Measurements from ENCODE around the gene MXRA5.
"Not testable (repeated sequence)": the region's sequence is repeated elsewhere in the genome, so short reads cannot be mapped to it uniquely, and the experiment has no call there.

Gene MXRA5

GRCh38 chrX:3346501-3347259 lies at the start of gene MXRA5:
Gene MXRA5, minus strand, starts transcription at chrX:3346652. Its CDS starts 2,819 bp downstream, at chrX:3343833.
- peak; percentile 72 for DNase-seq (ENCODE audit: low spot score)

- no peak for DNase-seq (ENCODE audit: low spot score)
These were observed 47.2 kb upstream of the MXRA5 start for GRCh38 chrX:3393581-3394111.

- DNase-seq (ENCODE audit: low spot score), result no peak
These were observed 46.7 kb upstream of the MXRA5 start for GRCh38 chrX:3393178-3393577.

- no peak for DNase-seq (ENCODE audit: low spot score)
These were observed 42.0 kb upstream of the MXRA5 start for GRCh38 chrX:3388457-3388856.

- no peak for DNase-seq (ENCODE audit: low spot score)
These were observed 37.9 kb upstream of the MXRA5 start for GRCh38 chrX:3384327-3384726.

- DNase-seq (ENCODE audit: low spot score), result no peak
These were observed 34.2 kb upstream of the MXRA5 start for GRCh38 chrX:3380603-3381002.

GRCh38 chrX:3379111-3379510 lies 32.7 kb upstream of the MXRA5 start:
- no peak for DNase-seq (ENCODE audit: low spot score)

- DNase-seq (ENCODE audit: low spot score), result no peak
These were observed 31.7 kb upstream of the MXRA5 start for GRCh38 chrX:3378156-3378555.

- DNase-seq (ENCODE audit: low spot score), result no peak
These were observed 31.1 kb upstream of the MXRA5 start for GRCh38 chrX:3377560-3377959.

GRCh38 chrX:3375878-3376508 lies 29.5 kb upstream of the MXRA5 start:
- DNase-seq (ENCODE audit: low spot score), result not testable (repeated sequence)

- no peak for DNase-seq (ENCODE audit: low spot score)
These were observed 27.8 kb upstream of the MXRA5 start for GRCh38 chrX:3374108-3374800.

- no peak for DNase-seq (ENCODE audit: low spot score)
These were observed 24.7 kb upstream of the MXRA5 start for GRCh38 chrX:3371163-3371562.

GRCh38 chrX:3370656-3371055 lies 24.2 kb upstream of the MXRA5 start:
- no peak for DNase-seq (ENCODE audit: low spot score)

- DNase-seq (ENCODE audit: low spot score), result no peak
These were observed 16.5 kb upstream of the MXRA5 start for GRCh38 chrX:3362956-3363355.

- no peak for DNase-seq (ENCODE audit: low spot score)
These were observed 14.4 kb upstream of the MXRA5 start for GRCh38 chrX:3360881-3361280.

- not testable (repeated sequence) for DNase-seq (ENCODE audit: low spot score)
These were observed 6.3 kb upstream of the MXRA5 start for GRCh38 chrX:3352741-3353140.

- no peak for DNase-seq (ENCODE audit: low spot score)
These were observed 4.8 kb upstream of the MXRA5 start for GRCh38 chrX:3351276-3351675.

GRCh38 chrX:3348191-3348590 lies 1.7 kb upstream of the MXRA5 start:
- DNase-seq (ENCODE audit: low spot score), result no peak

- peak; percentile 78 for DNase-seq (ENCODE audit: low spot score)
These were observed 916 bp downstream of the MXRA5 start for GRCh38 chrX:3345281-3346191.

- DNase-seq (ENCODE audit: low spot score), result not testable (repeated sequence)
These were observed 2.9 kb downstream of the MXRA5 start for GRCh38 chrX:3343569-3343968.

GRCh38 chrX:3340016-3340415 lies 6.4 kb downstream of the MXRA5 start:
- no peak for DNase-seq (ENCODE audit: low spot score)

- DNase-seq (ENCODE audit: low spot score), result no peak
These were observed 19.8 kb downstream of the MXRA5 start for GRCh38 chrX:3326681-3327080.
